SK-N-SH treated with all-trans-retinoic acid at 6 μM for 48 hours (cell line): ENCODE data around the gene SPACDR.

Source experiments
- ATAC-seq: fragments of 200-7000 bp; cut with Tn5 transposase; 3 replicates; pipeline ENCODE4 v1.9.1; 2020; ENCODE audit warnings: mild to moderate bottlenecking, moderate library complexity
- BACH2 ChIP-seq: fragments of 250-450 bp; sonication (Bioruptor Pico); IDR thresholded peaks from 2 replicates; pipeline ENCODE4 v1.9.0; 2021; ENCODE audit warnings: mild to moderate bottlenecking, borderline replicate concordance
- CSDC2 ChIP-seq: fragments of 250-450 bp; sonication (Bioruptor Pico); IDR thresholded peaks from 2 replicates; pipeline ENCODE4 v1.5.0; 2020; ENCODE audit warnings: mild to moderate bottlenecking, moderate library complexity
- CSRNP3 ChIP-seq: fragments of 250-450 bp; sonication (Bioruptor Pico); IDR thresholded peaks from 2 replicates; pipeline ENCODE4 v1.5.1; 2021; ENCODE audit warnings: mild to moderate bottlenecking, moderate library complexity
- ESRRG ChIP-seq: fragments of 250-450 bp; sonication (Bioruptor Pico); IDR thresholded peaks from 2 replicates; pipeline ENCODE4 v1.6.1; 2021; ENCODE audit warnings: mild to moderate bottlenecking
- GLIS3 ChIP-seq: fragments of 250-450 bp; sonication (Bioruptor Pico); IDR thresholded peaks from 2 replicates; pipeline ENCODE4 v1.5.0; 2020; ENCODE audit warnings: mild to moderate bottlenecking, moderate library complexity
- ISL1 ChIP-seq: fragments of 250-450 bp; sonication (Bioruptor Pico); IDR thresholded peaks from 2 replicates; pipeline ENCODE4 v2.1.2; 2022; ENCODE audit warnings: mild to moderate bottlenecking, moderate library complexity
- OSR1 ChIP-seq: fragments of 250-450 bp; sonication (Bioruptor Pico); IDR thresholded peaks from 2 replicates; pipeline ENCODE4 v1.8.0; 2022; ENCODE audit warnings: moderate library complexity, mild to moderate bottlenecking, inconsistent platforms
- PPARA ChIP-seq: fragments of 250-450 bp; sonication (Bioruptor Pico); IDR thresholded peaks from 2 replicates; pipeline ENCODE4 v1.5.0; 2020; ENCODE audit warnings: mild to moderate bottlenecking, borderline replicate concordance
- RARB ChIP-seq: fragments of 250-450 bp; sonication (Bioruptor Pico); IDR thresholded peaks from 2 replicates; pipeline ENCODE4 v1.8.0; 2021; ENCODE audit warnings: mild to moderate bottlenecking, moderate library complexity
- SNAI2 ChIP-seq: fragments of 250-450 bp; sonication (Bioruptor Pico); IDR thresholded peaks from 2 replicates; pipeline ENCODE4 v1.5.0; 2020; ENCODE audit warnings: mild to moderate bottlenecking, moderate library complexity
- TCF4 ChIP-seq: fragments of 250-450 bp; sonication (Bioruptor Pico); IDR thresholded peaks from 2 replicates; pipeline ENCODE4 v1.8.0; 2021; ENCODE audit warnings: mild to moderate bottlenecking, moderate library complexity, borderline replicate concordance
- TOX ChIP-seq: fragments of 250-450 bp; sonication (Bioruptor Pico); IDR thresholded peaks from 2 replicates; pipeline ENCODE4 v1.8.0; 2021; ENCODE audit warnings: mild to moderate bottlenecking, moderate library complexity, borderline replicate concordance
- ZC3H10 ChIP-seq: fragments of 250-450 bp; sonication (Bioruptor Pico); IDR thresholded peaks from 2 replicates; pipeline ENCODE4 v1.5.1; 2021; ENCODE audit warnings: mild to moderate bottlenecking, moderate library complexity
- ZFP3 ChIP-seq: fragments of 250-450 bp; sonication (Bioruptor Pico); IDR thresholded peaks from 2 replicates; pipeline ENCODE4 v1.5.0; 2020; ENCODE audit warnings: mild to moderate bottlenecking, moderate library complexity
- ZFP30 ChIP-seq: fragments of 450-650 bp; formaldehyde crosslinking; IDR thresholded peaks from 2 replicates; pipeline ENCODE4 v1.5.0; 2022; ENCODE audit warnings: mild to moderate bottlenecking, moderate library complexity
- ZNF565 ChIP-seq: fragments of 450-650 bp; formaldehyde crosslinking; conservative IDR thresholded peaks from 2 replicates; pipeline ENCODE4 v1.5.0; 2020; ENCODE audit warnings: low read depth, mild to moderate bottlenecking, moderate library complexity
- TF ChIP-seq, protein P1 (sequence below): fragments of 250-450 bp; sonication (Bioruptor Pico); IDR thresholded peaks from 2 replicates; pipeline ENCODE4 v1.5.1; 2020; ENCODE audit warnings: low read depth, mild to moderate bottlenecking, moderate library complexity
- TF ChIP-seq, protein P2 (sequence below): fragments of 250-450 bp; sonication (Bioruptor Pico); IDR thresholded peaks from 2 replicates; pipeline ENCODE4 v1.8.0; 2021; ENCODE audit warnings: low read depth, mild to moderate bottlenecking, moderate library complexity, borderline replicate concordance
- TF ChIP-seq, protein P3 (sequence below): fragments of 250-450 bp; sonication (Bioruptor Pico); IDR thresholded peaks from 2 replicates; pipeline ENCODE4 v1.5.0; 2020; ENCODE audit warnings: mild to moderate bottlenecking, moderate library complexity

The SPACDR gene

GRCh38 chr7:100437150-100438100, 26.6 kb downstream of the SPACDR start:
- TF ChIP-seq ZFP30 (CRISPR knock-in tag) (no peak), TCF4 (CRISPR knock-in tag) (no peak)
- TF ChIP-seq, protein P1, sequence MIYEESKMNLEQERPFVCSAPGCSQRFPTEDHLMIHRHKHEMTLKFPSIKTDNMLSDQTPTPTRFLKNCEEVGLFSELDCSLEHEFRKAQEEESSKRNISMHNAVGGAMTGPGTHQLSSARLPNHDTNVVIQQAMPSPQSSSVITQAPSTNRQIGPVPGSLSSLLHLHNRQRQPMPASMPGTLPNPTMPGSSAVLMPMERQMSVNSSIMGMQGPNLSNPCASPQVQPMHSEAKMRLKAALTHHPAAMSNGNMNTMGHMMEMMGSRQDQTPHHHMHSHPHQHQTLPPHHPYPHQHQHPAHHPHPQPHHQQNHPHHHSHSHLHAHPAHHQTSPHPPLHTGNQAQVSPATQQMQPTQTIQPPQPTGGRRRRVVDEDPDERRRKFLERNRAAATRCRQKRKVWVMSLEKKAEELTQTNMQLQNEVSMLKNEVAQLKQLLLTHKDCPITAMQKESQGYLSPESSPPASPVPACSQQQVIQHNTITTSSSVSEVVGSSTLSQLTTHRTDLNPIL (CRISPR knock-in tag), result no peak
- ATAC-seq, result no peak

DNA sequence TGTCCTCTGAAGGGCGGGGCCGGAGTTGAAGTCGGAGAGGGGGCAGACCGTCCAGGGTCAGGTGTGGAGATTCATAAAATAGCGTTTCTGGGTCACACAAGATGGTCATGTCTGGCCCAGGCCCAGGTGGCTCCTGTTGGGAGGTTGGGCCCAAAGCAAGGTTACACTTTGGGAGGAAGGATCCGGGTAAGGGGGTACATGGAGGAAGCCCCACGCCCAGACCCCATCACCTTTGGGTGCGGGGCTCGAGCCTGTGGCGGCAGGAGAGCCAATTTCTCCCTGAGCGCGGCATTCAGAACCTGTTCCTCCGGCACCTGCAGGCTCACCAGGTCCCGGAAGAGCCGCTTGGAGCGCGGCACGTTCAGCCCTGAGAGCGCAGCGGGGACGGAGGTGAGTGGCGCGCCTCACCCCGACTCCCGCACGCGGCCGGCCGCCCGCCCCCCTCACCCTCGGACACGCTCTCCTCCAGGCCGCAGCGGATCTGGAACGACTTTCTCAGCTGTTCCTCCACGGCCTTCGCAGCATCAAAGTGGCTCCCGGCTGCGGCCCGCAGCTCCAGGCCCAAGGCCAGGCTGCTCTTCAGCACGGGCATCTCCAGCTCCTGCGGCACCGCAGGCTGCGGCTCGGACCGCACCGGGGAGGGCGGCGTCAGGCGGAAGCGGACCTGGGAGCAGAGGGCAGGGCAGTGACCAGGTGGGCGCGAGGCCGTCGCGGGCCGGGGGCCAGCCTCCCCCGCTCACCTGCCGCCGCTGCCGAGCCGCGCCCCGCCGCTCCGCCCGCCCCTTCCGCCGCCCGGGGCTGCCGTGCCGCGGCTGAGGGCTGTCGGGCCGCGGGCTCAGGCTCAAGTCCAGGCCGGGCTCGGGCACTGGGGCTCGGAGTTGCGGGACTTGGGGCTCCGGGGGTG, 28.4 kb downstream of the SPACDR start:
- peak; percentile 36 for ATAC-seq
- TF ChIP-seq ZFP3 (no peak), ZC3H10 (no peak), GLIS3 (no peak; the same call in 1 of the 2 replicates), RARB (no peak), CSRNP3 (CRISPR knock-in tag) (no peak), ZNF565 (no peak), CSDC2 (CRISPR knock-in tag) (0 out of 2 replicates have a peak, but pooled peaks have one; percentile 31)
- TF ChIP-seq, all 23 proteins: peak for 1

DNA sequence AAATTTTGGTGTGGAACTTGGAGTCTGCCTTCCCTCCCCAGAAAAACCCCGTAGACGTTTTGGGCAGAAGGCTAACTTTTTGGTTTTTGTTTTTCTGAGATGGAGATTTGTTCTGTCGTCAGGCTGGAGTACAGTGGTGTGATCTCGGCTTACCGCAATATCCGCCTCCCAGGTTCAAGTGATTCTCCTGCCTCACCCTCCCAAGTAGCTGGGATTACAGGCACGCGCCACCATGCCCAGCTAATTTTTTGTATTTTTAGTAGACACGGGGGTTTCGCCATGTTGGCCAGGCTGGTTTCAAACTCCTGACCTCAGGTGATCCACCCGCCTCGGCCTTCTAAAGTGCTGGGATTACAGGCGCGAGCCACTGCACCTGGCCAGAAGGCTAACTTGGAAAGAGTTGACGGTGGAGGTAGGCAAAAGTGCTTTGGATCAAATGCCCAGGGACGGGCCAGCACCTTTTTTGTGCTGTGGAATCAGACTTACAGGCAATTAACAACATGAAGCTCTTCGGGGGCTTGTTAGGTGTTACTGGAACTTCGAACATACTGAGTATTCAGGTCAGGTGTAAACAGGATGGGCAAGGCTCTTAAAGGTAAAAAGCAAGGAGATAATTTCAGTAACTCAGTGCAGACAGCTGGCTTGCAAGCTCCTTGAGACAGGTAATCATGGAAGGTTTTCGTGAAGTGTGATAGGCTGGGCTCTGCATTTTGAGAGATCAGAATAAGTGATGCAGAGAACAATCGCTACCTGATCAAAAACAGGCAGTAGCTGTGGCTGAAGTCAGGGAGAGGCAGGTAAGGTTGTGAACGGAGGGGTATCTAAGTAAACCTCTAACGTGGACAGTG, 29.5 kb downstream of the SPACDR start:
- TF ChIP-seq PPARA (CRISPR knock-in tag) (no peak), ISL1 (no peak), BACH2 (CRISPR knock-in tag) (no peak), CSRNP3 (CRISPR knock-in tag) (no peak), ZFP3 (no peak), TCF4 (CRISPR knock-in tag) (no peak), RARB (no peak), ESRRG (CRISPR knock-in tag) (no peak), ZNF565 (no peak), OSR1 (CRISPR knock-in tag) (no peak), ZC3H10 (no peak), SNAI2 (no peak), TOX (CRISPR knock-in tag) (no peak), CSDC2 (CRISPR knock-in tag) (no peak)
- TF ChIP-seq, protein P1 (CRISPR knock-in tag), result no peak
- TF ChIP-seq, protein P2, sequence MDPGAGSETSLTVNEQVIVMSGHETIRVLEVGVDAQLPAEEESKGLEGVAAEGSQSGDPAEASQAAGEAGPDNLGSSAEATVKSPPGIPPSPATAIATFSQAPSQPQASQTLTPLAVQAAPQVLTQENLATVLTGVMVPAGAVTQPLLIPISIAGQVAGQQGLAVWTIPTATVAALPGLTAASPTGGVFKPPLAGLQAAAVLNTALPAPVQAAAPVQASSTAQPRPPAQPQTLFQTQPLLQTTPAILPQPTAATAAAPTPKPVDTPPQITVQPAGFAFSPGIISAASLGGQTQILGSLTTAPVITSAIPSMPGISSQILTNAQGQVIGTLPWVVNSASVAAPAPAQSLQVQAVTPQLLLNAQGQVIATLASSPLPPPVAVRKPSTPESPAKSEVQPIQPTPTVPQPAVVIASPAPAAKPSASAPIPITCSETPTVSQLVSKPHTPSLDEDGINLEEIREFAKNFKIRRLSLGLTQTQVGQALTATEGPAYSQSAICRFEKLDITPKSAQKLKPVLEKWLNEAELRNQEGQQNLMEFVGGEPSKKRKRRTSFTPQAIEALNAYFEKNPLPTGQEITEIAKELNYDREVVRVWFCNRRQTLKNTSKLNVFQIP (CRISPR knock-in tag), result no peak
- TF ChIP-seq, protein P3, sequence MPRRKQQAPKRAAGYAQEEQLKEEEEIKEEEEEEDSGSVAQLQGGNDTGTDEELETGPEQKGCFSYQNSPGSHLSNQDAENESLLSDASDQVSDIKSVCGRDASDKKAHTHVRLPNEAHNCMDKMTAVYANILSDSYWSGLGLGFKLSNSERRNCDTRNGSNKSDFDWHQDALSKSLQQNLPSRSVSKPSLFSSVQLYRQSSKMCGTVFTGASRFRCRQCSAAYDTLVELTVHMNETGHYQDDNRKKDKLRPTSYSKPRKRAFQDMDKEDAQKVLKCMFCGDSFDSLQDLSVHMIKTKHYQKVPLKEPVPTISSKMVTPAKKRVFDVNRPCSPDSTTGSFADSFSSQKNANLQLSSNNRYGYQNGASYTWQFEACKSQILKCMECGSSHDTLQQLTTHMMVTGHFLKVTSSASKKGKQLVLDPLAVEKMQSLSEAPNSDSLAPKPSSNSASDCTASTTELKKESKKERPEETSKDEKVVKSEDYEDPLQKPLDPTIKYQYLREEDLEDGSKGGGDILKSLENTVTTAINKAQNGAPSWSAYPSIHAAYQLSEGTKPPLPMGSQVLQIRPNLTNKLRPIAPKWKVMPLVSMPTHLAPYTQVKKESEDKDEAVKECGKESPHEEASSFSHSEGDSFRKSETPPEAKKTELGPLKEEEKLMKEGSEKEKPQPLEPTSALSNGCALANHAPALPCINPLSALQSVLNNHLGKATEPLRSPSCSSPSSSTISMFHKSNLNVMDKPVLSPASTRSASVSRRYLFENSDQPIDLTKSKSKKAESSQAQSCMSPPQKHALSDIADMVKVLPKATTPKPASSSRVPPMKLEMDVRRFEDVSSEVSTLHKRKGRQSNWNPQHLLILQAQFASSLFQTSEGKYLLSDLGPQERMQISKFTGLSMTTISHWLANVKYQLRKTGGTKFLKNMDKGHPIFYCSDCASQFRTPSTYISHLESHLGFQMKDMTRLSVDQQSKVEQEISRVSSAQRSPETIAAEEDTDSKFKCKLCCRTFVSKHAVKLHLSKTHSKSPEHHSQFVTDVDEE (CRISPR knock-in tag), result no peak
- ATAC-seq, result no peak
